Large intestine (tissue), 12 donors: Measurements from ENCODE around the gene LAMA5. TPM values are rescaled to one million over a fixed set of nuclear protein-coding genes. Genes with fewer than 3 reads are reported as not detected.

ENCODE experiments used
- DNase-seq, 2 donors: peaks; one replicate each; pipeline versions ENCODE4 v3.0.0 to v3.0.0-alpha.2; 2013
- H3K27ac ChIP-seq: one replicate; pipeline ENCODE4 v1.5.1; 2013; ENCODE audit warnings: low read length
- H3K27me3 ChIP-seq: 2 replicates; pipeline ENCODE4 v1.6.1; 2013; ENCODE audit warnings: low read length; ENCODE audit not compliant: control insufficient read depth, insufficient read depth
- H3K36me3 ChIP-seq: 2 replicates; pipeline ENCODE4 v1.6.1; 2013; ENCODE audit warnings: low read length; ENCODE audit not compliant: control insufficient read depth, insufficient read depth
- H3K4me1 ChIP-seq: one replicate; pipeline ENCODE4 v1.6.1; 2013; ENCODE audit warnings: low read length; ENCODE audit not compliant: control insufficient read depth, insufficient read depth
- H3K4me3 ChIP-seq: one replicate; pipeline ENCODE4 v1.5.1; 2013; ENCODE audit warnings: low read length
- H3K9me3 ChIP-seq: one replicate; pipeline ENCODE4 v1.6.1; 2013; ENCODE audit warnings: mild to moderate bottlenecking, low read depth, low read length, moderate library complexity; ENCODE audit not compliant: control insufficient read depth
- WGBS: methylation state at CpG from one replicate; pipeline ENCODE4 v1.1.5; 2013; ENCODE audit warnings: low lambda C conversion rate; ENCODE audit not compliant: insufficient coverage; 5-methylcytosine and 5-hydroxymethylcytosine counted together
- long read RNA-seq, 11 donors: transcript quantifications; one replicate each; lab custom pipeline, GENCODE V29; 2026
- polyA plus RNA-seq: library from polyadenylated mRNA; unstranded; fragments of 120-200 nt; gene quantifications from one replicate; pipeline ENCODE4 v1.2.1, GENCODE V29; 2013

The LAMA5 gene
- polyA plus RNA-seq, result 92.1 TPM
- long read RNA-seq, donor 1, full-length matches to known transcripts, result 1 of 1 reads
- long read RNA-seq, donor 1, partial matches to known transcripts, result 0 of 1 reads
- long read RNA-seq, donor 1, other reads (novel, unspliced or antisense), result 0 of 1 reads
- long read RNA-seq, donor 2, partial matches to known transcripts, result 88 of 139 reads
- long read RNA-seq, donor 2, other reads (novel, unspliced or antisense), result 51 of 139 reads
- long read RNA-seq, donor 3, partial matches to known transcripts, result 5,790 of 11,701 reads
- long read RNA-seq, donor 3, other reads (novel, unspliced or antisense), result 5,907 of 11,701 reads
- long read RNA-seq, donor 4, result 0 reads
- long read RNA-seq, donor 5, result 0 reads
- long read RNA-seq, donor 6, partial matches to known transcripts, result 6,001 of 6,272 reads
- long read RNA-seq, donor 6, other reads (novel, unspliced or antisense), result 270 of 6,272 reads
- long read RNA-seq, donor 7, partial matches to known transcripts, result 0 of 1 reads
- long read RNA-seq, donor 7, other reads (novel, unspliced or antisense), result 0 of 1 reads
- long read RNA-seq, donor 8, partial matches to known transcripts, result 52 of 74 reads
- long read RNA-seq, donor 8, other reads (novel, unspliced or antisense), result 20 of 74 reads
- long read RNA-seq, donor 9, partial matches to known transcripts, result 3,249 of 6,214 reads
- long read RNA-seq, donor 9, other reads (novel, unspliced or antisense), result 2,962 of 6,214 reads
- long read RNA-seq, donor 10, result 0 reads
- long read RNA-seq, donor 11, partial matches to known transcripts, result 2,074 of 3,511 reads
- long read RNA-seq, donor 11, other reads (novel, unspliced or antisense), result 1,435 of 3,511 reads

- Histone ChIP-seq H3K4me3 (peak within 1 kb of the TSS; percentile 68), H3K36me3 (peaks cover 2% of the 10 kb centered on the region), H3K4me1 (peaks cover 81% of the 10 kb centered on the region), H3K27me3 (peaks cover 21% of the 10 kb centered on the region), H3K9me3 (peaks cover 3% of the 10 kb centered on the region), H3K27ac (peak within 1 kb of the TSS; percentile 36)
- DNase-seq, result peak in 1 of 2 donors; percentile 65
- WGBS, result no CpG with 5 or more reads among the region's 70 CpGs
Measured at GRCh38 chr20:62367136-62367632, at the start of gene LAMA5. Gene LAMA5 (minus strand): TSS chr20:62367312. CDS start chr20:62367245, 67 bp downstream.

- no peaks in the 10 kb centered on the region for H3K27me3 ChIP-seq
- no peak overlapping the region for H3K27ac ChIP-seq
- WGBS, result no CpG with 5 or more reads among the region's 24 CpGs
- no peak overlapping the region for H3K4me3 ChIP-seq
- DNase-seq, result no peak
- peaks cover 4% of the 10 kb centered on the region for H3K9me3 ChIP-seq
- peaks cover 43% of the 10 kb centered on the region for H3K4me1 ChIP-seq
- H3K36me3 ChIP-seq, result peaks cover 3% of the 10 kb centered on the region
Measured at GRCh38 chr20:62415354-62416111, 48.4 kb upstream of the LAMA5 start.

GRCh38 chr20:62413896-62414481, 46.9 kb upstream of the LAMA5 start:
- H3K27me3 ChIP-seq, result no peaks in the 10 kb centered on the region
- no peak for DNase-seq
- peaks cover 3% of the 10 kb centered on the region for H3K36me3 ChIP-seq
- peaks cover 59% of the 10 kb centered on the region for H3K4me1 ChIP-seq
- H3K27ac ChIP-seq, result peak overlapping the region; percentile 98
- H3K4me3 ChIP-seq, result no peak overlapping the region
- H3K9me3 ChIP-seq, result peaks cover 4% of the 10 kb centered on the region
- WGBS, result no CpG with 5 or more reads among the region's 22 CpGs

- peak overlapping the region; percentile 98 for H3K27ac ChIP-seq
- no CpG with 5 or more reads among the region's 11 CpGs for WGBS
- H3K9me3 ChIP-seq, result peaks cover 4% of the 10 kb centered on the region
- peak in 1 of 2 donors; percentile 86 for DNase-seq
- H3K4me1 ChIP-seq, result peaks cover 68% of the 10 kb centered on the region
- H3K4me3 ChIP-seq, result no peak overlapping the region
- H3K27me3 ChIP-seq, result no peaks in the 10 kb centered on the region
- H3K36me3 ChIP-seq, result peaks cover 3% of the 10 kb centered on the region
Measured at GRCh38 chr20:62413025-62413570, 46.0 kb upstream of the LAMA5 start.

- Histone ChIP-seq H3K4me3 (peak overlapping the region; percentile 57), H3K9me3 (peaks cover 6% of the 10 kb centered on the region), H3K36me3 (peaks cover 3% of the 10 kb centered on the region), H3K4me1 (peaks cover 75% of the 10 kb centered on the region), H3K27ac (peak overlapping the region; percentile 98), H3K27me3 (no peaks in the 10 kb centered on the region)
- WGBS, result 80% methylated on average over 1 of the region's 22 CpGs
- peak; percentile 98 to 99 for DNase-seq
Measured at GRCh38 chr20:62412194-62413024, 45.3 kb upstream of the LAMA5 start.

GRCh38 chr20:62411479-62412193, 44.5 kb upstream of the LAMA5 start:
- DNase-seq, result peak in 1 of 2 donors; percentile 74
- peak overlapping the region; percentile 57 for H3K4me3 ChIP-seq
- H3K27me3 ChIP-seq, result no peaks in the 10 kb centered on the region
- H3K27ac ChIP-seq, result peak overlapping the region; percentile 98
- WGBS, result no CpG with 5 or more reads among the region's 24 CpGs
- peaks cover 2% of the 10 kb centered on the region for H3K36me3 ChIP-seq
- H3K4me1 ChIP-seq, result peaks cover 76% of the 10 kb centered on the region
- peaks cover 7% of the 10 kb centered on the region for H3K9me3 ChIP-seq

- H3K4me1 ChIP-seq, result peaks cover 78% of the 10 kb centered on the region
- H3K4me3 ChIP-seq, result peak overlapping the region; percentile 57
Measured at GRCh38 chr20:62410746-62411478, 43.8 kb upstream of the LAMA5 start.

GRCh38 chr20:62409931-62410745, 43.0 kb upstream of the LAMA5 start:
- DNase-seq, result peak in 1 of 2 donors; percentile 70
- Histone ChIP-seq H3K36me3 (no peaks in the 10 kb centered on the region), H3K9me3 (peaks cover 3% of the 10 kb centered on the region), H3K4me3 (peak overlapping the region; percentile 12), H3K4me1 (peaks cover 81% of the 10 kb centered on the region), H3K27ac (peak overlapping the region; percentile 98), H3K27me3 (no peaks in the 10 kb centered on the region)
- WGBS, result no CpG with 5 or more reads among the region's 30 CpGs

More at GRCh38 chr20:62410746-62411478, 43.8 kb upstream of the LAMA5 start:
- Histone ChIP-seq H3K27ac (peak overlapping the region; percentile 98), H3K9me3 (peaks cover 7% of the 10 kb centered on the region), H3K36me3 (no peaks in the 10 kb centered on the region), H3K27me3 (no peaks in the 10 kb centered on the region)
- DNase-seq, result peak in 1 of 2 donors; percentile 54
- no CpG with 5 or more reads among the region's 19 CpGs for WGBS
